ENCODE measurements around the gene PRKAR2A.
"Not testable (repeated sequence)": the region's sequence is repeated elsewhere in the genome, so short reads cannot be mapped to it uniquely, and the experiment has no call there.

The PRKAR2A gene

DNA sequence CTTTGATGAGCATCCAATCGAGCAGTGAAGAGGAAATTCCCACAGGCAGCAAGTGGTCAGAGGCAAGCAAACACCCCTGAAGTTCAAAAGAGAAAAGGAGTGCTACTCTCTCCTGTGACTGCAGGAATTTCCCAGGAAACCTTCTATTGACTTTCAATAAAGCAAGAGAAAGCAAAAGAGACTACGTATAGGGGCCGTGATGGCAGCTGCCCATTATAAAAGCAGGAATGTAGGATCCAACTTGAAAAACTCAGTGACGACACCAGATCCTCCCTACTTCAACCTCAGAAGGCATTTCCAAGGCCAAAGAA lies 77.5 kb downstream of the PRKAR2A start:
- no peak for DNase-seq

DNA sequence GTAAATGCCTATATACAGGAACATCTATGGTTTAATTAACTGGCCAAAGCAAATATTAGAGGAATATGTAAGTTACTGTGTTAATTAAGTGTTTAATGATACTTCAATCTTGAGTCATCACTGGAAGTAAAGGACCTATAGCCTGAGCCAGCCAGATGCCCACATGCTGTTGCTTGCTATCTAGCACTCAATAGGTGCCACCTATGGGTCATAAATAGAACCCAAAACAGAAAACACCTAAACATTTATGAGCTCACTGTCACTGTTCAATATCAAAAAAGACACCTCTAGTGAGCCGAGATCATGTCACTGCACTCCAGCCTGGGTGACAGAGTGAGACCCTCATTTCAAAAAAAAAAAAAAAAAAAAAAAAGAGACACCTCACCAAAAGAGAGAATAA lies 82.3 kb downstream of the PRKAR2A start:
- no peak for DNase-seq

DNA sequence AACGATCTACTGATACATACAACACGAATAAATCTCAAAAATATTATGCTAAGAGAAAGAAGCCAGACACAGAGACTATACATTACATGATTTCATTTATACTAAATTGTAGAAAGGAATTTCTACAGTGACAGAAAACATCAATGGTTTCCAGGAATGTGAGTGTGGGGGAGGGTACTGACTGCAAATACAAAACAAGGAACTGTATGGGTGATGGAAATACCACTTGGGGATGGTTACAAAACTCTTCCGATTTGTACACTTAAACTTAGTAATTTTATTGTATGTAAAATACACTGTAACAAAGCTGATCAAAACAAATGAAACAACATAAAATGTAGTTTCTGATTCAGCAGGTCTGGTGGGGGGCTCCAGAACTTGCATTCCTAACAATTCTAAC lies 84.9 kb downstream of the PRKAR2A start:
- no peak for DNase-seq

DNA sequence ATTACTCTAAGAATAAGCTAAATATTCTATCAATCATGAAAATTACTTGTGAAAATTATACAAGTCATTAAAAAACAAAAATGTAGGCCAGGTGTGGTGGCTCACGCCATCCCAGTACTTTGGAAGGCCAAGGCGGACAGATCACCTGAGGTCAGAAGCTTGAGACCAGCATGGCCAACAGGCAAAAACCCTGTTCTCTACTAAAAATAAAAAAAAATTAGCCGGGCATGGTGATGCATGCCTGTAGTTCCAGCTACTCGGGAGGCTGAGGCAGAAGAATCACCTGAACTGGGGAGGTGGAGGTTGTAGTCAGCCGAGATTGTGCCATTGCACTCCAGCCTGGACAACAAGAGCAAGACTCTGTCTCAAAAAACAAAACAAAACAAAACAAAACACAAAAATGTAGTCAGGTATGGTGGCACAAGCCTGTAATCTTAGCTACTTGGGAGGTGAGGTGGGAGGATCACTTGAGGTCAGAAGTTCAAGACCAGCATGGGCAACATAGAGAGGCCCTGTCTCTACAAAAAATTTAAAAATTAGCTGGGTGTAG lies 87.6 kb downstream of the PRKAR2A start:
- DNase-seq = not testable (repeated sequence)

DNA sequence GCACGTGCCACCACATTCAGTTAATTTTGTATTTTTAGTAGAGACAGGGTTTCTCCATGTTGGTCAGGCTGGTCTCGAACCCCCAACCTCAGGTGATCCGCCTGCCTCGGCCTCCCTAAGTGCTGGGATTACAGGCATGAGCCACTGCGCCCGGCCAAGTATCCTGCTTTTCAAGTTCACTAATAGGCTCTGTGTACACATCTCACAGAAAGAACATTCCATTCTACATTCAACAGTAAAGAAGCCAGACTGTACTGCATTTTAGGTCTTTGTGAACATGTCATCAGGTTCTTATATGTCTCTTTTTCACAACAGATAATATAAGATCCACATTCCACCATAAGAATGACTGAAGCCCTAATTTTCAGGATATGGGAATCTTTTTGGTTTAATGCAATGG lies 88.1 kb downstream of the PRKAR2A start:
- not testable (repeated sequence) for DNase-seq

DNA sequence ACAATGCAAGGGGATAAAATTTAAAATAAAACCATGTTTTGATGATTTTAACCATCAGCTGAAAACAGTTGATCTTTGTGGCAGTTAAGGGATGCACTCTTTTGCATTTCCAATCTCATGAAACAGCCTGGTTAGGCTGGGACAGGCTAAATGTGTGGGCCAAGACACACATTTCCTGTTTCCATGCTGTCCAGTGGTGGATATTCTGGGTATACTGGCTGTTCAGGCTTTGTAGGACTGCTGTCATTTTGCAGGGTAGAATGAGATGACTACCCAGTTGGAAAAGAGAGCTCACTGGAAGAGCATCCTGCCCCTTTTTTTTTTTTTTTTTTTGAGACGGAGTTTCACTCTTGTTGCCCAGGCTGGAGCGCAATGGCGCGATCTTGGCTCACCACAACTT lies 88.6 kb downstream of the PRKAR2A start:
- no peak for DNase-seq

DNA sequence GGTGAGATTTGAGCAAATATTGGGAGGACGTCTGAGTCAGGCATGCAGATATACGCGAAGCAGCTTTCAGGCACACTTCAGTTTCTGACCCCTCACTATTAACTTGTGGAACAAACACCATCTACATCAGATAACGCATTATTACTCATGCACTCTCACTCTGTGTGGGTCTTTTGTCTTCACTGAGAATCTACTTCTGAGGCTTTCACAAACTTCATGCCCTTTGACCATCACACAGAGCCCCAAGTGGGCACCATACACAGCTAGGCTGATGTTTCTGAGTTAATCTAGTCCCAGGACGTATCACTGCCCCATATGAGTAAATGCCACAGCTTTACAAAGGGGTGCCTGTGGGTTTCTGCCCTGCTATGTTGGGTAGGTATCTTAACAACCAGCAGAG lies 91.0 kb downstream of the PRKAR2A start:
- DNase-seq = no peak

DNA sequence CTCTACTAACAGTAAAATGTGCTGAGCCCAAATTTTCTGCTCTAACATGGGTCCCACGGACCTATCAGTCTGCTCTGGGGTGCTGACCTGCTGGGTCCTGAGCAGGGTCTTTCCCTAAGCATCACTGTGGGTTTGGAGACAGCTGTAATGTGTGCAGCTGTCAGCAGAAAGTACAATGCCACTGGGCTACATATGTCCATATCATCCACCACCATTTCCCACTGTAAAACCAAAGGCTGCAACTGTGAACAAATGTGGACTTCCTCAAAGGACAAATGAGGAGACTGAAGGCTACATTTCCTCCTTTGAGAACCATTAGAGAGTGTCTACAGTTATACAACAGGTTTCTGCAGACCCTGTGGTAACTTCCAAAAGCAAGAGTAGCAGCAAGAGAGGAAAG lies 96.8 kb downstream of the PRKAR2A start:
- DNase-seq = no peak

DNA sequence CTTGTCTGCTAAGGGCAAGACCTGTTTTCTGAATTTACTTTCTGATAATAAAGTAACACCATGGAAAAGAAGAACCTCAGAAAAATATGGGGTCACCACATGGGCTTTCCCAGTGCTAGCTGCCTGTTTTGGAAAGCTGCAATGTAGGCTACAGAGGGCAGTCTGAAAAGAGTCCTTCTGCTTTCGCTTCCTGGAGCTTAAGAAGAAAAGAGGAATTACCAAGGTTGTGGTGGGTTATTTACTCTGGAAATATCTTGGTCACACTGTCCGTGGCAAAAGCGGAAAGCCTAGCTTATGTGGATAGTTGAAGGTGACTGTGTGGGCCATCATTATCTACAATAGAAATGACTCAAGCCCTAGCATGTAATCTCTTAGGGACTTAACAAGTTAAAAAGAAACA lies 98.9 kb downstream of the PRKAR2A start:
- DNase-seq = no peak

DNA sequence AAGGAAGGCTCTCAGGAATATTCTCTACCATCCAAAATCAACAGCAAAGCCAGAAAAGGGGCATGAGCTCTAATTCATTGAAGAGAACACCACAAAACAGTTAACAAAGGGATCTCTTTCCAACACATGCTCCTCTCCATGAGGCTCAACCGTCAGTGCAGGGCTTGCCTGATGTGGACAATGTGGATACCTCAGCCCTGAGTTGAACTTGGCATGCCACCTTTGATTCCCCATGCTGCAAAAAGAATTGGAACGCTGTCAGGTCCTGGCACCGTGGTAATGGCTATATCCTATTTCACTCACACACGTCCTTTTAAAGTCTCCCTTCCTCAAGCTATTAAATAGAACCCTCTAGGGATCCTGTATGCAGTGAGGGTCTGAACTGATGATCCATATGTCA lies 100.0 kb downstream of the PRKAR2A start:
- DNase-seq = no peak

DNA sequence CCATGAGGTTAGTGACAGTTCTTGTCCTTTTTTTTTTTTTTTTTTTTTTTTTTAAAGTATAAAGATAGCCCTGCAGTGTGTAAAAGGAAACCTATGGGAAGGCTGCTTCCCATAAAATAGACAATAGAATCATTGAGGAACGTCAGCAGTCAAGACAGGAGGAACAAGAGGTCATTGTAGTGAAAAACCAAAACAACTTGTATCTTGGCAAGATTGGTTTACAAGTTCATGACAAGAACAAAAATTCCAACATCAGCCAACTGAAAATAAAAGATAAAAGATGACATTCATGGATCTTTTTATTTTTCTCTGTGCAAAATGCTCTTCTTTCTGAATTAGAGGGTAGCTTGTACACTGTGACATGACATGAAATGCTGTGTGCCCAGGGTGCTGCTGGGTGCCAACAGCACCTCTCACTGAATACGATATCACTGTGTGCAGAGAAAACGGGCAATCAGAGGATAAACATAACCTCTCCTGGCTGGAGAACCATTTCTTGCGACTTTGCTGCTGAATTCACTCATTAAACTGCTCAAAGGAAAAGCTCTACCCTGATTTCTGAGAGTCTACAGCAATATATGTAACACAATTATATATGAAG lies 100.6 kb downstream of the PRKAR2A start:
- no peak for DNase-seq

DNA sequence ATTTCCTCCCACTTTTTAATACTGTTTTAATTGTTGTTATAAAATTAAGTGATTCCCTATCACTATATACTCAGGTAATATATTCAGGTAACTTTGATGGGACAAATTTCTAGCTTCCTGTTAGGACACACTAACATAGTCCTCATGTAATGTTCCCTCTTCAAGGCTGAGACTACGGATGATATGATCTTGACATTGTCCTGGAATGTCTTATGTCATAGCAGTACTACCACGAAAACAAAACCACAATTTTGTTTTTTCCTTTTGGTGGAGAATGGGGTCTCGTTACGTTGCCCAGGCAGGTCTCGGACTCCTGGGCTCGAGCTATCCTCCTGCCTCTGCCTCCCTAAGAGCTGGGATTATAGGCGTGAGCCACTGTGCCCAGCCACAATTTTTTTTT lies 103.9 kb downstream of the PRKAR2A start:
- no peak for DNase-seq

DNA sequence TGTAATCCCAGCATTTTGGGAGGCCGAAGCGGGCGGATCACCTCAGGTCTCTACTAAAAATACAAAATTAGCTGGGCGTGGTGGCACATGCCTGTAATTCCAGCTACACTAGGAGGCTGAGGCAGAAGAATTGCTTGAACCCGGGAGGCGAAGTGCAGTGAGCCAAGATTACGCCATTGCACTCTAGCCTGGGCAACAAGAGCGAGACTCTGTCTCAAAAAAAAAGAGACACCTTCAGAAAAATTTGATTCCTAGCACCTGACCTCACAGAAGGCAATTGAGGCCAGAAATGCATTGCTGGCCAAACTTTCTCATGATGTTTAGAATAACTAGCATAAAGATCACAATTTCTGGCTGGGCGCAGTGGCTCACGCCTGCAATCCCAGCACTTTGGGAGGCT lies 106.4 kb downstream of the PRKAR2A start:
- DNase-seq = not testable (repeated sequence)

DNA sequence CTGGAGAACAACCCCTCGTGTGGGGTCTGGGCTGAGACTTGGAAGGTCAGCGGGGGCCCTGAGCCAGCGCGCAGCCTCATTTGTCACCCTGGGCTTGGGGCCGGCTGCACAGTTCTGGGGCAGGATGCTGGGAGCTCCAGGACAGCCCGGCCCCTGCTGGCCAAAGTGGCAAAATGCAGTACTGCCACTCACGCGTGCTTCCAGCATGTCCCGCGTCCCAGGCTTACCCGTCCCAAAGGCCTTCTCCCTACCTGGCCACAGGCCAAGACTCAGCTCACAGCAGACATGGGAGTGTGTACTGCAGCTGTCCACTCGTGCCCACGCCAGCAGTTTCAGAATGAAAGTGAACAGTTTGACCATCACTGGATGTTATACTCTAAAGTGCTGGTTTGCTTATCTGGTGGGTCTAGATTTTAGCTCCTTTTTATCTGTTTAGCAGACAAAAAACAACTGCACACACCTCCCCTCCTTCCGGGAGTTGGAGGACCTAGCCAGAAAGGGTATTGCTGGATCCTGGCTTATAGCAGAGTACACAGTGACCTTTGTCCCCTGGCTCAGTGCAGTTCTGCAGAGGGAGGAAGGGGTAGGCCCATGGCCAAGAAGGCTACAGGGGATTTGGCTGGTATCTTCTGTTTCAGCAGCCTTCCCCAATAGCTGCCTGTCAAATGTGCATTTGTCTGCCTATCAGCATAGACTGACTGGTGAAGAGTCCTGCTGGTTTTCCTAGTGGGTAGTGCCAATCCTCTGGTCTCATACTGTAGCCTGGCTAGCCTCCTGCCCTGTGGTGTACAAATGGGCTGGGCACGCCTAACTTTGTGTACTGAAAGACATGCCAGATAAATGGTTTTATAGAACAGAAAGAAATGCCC lies 107.5 kb downstream of the PRKAR2A start:
- peak; percentile 70 to 76 for DNase-seq

DNA sequence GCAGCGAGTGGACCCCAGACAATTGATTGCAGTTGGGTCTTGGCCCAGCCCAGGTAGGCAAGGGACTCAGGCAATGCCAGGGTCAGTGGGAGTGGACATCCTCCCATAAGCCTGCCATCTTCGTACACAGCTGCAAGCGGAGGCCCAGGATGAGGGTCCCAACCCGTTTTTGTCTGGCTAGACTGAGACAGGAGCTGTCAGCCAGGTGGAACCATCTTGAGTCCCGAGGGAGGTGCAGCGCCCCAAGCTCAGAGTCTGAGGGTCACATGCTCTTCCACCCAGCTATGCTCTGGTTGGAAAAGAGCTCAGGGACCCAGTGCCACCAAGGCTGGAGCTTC lies 108.1 kb downstream of the PRKAR2A start:
- DNase-seq = no peak

DNA sequence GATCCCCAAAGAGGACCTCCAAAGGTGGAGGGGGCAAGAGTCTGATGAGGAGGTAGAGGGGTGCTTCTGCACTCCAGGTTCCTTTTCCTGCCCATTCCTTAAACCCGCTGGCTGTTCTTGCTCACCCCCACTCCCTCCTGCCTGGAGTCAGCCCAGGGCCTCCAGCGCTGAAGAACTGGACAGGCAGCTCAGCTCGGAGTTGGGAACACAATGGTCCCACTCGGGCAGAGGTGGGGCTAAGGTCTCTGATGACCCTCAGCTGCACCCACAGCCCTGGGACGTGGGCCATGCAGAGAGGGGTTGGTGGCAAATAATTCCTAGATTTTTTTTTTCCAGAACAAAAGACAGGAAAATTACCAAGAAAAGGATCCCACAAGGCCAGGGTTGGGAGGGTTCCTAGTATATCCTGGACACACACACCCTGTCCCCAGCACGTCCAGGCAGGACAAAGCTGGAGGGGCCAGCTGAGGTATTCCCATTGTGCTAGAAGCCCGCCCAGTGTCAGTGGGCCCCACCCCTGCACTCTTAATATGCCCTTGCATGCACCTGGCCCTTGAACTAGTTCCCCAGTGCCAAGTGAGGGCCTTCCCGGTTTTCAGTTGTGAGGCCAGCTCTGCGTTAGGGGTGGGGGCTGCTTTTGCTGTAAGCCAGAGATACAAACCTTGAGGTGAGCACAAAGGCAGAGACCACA lies 108.6 kb downstream of the PRKAR2A start:
- DNase-seq = peak in 1 of 2 experiments; percentile 10

DNA sequence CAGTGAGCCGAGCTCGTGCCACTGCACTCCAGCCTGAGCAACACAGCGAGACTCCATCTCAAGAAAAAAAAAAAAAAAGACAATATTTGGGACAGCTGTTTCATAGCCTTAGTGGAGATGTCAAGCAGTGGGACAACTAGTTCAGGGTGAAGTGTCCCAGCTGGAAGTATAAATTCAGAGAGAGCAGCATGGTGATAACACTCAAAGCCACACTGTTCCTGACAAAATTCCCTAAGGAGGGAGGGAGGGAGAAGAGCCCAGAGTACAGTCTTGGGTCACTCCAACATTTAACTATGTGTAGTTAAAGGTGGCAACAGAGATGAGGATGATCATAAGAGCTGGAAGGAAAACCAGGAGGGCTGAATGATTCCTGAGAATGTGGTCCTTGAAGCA lies 109.5 kb downstream of the PRKAR2A start:
- DNase-seq = no peak

DNA sequence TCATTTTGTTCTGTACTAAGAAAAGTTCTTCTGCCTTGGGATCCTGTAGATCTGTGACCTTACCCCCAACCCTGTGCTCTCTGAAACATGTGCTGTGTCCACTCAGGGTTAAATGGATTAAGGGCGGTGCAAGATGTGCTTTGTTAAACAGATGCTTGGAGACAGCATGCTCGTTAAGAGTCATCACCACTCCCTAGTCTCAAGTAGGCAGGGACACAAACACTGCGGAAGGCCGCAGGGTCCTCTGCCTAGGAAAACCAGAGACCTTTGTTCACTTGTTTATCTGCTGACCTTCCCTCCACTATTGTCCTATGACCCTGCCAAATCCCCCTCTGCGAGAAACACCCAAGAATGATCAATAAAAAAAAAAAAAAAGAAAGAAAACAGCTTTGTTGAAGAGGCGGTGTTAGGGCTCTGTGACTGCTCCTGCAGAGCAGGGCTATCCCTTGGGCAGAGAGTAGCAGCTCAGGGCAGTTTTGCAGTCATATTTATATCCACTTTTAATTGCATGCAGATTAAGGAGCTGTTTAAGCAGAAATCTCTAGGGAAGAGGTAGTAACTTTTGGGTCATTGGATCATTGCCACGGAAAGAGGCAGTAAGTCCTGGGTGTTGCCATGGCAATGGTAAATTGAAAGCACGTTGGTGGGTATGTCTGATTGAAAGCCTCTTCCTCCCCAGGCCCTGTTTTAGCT lies 112.5 kb downstream of the PRKAR2A start:
- DNase-seq = not testable (repeated sequence)

DNA sequence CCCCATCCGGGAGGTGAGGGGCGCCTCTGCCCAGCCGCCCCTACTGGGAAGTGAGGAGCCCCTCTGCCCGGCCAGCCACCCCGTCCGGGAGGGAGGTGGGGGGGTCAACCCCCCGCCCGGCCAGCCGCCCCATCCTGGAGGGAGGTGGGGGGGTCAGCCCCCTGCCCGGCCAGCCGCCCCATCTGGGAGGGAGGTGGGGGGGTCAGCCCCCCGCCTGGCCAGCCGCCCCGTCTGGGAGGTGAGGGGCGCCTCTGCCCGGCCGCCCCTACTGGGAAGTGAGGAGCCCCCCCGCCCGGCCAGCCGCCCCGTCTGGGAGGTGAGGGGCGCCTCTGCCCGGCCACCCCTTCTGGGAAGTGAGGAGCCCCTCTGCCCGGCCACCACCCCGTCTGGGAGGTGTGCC lies 113.1 kb downstream of the PRKAR2A start:
- DNase-seq = not testable (repeated sequence)

DNA sequence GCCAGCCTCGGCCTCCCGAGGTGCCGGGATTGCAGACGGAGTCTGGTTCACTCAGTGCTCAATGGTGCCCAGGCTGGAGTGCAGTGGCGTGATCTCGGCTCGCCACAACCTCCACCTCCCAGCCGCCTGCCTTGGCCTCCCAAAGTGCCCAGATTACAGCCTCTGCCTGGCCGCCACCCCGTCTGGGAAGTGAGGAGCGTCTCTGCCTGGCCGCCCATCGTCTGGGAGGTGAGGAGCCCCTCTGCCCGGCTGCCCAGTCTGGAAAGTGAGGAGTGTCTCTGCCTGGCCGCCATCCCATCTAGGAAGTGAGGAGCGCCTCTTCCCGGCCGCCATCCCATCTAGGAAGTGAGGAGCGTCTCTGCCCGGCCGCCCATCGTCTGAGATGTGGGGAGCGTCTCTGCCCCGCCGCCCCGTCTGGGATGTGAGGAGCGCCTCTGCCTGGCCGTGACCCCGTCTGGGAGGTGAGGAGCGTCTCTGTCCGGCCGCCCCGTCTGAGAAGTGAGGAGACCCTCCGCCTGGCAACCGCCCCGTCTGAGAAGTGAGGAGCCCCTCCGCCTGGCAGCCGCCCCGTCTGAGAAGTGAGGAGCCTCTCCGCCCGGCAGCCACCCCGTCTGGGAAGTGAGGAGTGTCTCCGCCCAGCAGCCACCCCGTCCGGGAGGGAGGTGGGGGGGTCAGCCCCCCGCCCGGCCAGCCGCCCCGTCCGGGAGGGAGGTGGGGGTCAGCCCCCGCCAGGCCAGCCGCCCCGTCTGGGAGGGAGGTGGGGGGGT lies 113.7 kb downstream of the PRKAR2A start:
- DNase-seq = not testable (repeated sequence)

DNA sequence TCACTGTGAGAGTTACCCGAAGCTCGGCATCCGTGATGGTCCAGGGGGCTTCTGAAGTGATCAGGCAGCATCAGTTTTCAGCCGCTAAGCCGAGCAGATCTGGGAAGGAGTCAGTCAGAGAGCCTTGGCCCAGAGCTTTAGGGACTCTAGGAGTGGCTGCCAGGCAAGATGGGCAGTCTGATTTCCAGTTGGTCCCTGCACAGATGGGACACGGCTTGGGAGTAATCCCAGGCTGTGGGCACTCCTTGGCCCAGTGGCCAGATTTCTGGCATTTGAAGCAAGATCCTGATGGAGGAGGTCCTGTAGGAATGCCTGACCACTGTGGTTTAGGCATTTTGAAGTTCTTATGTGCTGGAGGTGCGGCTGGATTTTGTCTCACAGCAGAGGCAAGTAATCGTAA lies 120.2 kb downstream of the PRKAR2A start:
- DNase-seq = no peak

DNA sequence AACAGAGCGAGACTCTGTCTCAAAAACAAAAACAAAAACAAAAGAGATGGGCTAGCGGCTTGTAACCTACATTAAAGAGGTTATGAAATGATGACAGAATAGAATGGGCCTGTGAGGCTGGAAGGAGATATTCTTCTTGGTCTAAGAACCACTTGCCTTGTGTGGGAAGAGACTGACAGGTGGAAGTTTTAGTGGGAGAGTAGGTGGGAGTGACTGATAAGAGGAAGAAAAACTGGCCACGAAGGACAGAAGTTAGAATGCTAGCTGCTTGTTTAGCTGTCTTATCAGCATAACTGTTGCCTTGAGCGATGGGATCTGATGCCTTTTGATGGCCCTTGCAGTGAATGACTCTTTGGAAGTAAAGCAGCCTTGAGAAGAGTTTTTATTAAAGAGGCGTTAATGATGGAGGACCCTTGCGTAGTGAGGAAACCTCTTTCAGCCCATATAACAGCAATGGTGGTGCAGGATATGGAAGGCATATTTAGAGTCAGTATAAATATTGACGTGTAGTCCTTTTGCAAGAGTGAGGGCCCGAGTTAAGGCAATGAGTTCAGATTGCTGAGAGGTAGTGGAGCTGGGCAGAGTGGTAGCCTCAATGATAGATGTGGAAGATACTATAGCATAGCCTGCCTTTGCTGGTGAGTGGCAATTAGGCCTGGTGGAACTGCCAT lies 122.4 kb downstream of the PRKAR2A start:
- DNase-seq = not testable (repeated sequence)

Measured in SHP77 (cell line).